DOHH2 (cell line): ENCODE data around the gene PRDM16.

Experiments
- EZH2phosphoT487 ChIP-seq: fragments of 200-600 bp; sonication (generic); IDR thresholded peaks from 2 replicates; pipeline ENCODE4 v1.6.1; 2017; ENCODE audit warnings: borderline replicate concordance, mild to moderate bottlenecking, antibody characterized with exemption, low read length, moderate library complexity, mixed read lengths
- TF ChIP-seq, protein P1 (sequence below): fragments of 200-600 bp; sonication (generic); IDR thresholded peaks from one replicate; pipeline ENCODE4 v1.5.1; 2014; ENCODE audit warnings: antibody characterized with exemption, mild to moderate bottlenecking, low read depth, low read length; ENCODE audit not compliant: poor library complexity, severe bottlenecking

DNA sequence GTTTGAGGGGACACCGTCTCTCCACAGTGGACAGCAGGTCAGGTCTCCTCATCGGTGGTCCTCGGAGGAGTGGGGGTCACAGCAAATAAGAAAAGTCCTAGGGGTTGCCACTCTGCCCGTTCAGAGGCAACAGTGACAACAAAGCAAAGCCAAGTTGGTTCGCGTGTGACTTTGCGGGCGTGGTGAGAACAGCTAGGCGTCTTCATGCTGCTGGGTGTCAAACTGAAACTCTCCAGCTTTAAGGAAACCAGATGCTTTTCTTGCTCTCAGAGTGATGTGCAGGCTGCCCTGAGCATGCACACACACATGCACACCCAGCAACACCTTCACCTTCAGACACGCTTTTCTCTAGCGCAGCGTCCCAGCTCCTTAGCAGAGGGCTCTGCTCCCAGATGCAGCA is 315.4 kb downstream of the PRDM16 start:
- TF ChIP-seq, protein P1, sequence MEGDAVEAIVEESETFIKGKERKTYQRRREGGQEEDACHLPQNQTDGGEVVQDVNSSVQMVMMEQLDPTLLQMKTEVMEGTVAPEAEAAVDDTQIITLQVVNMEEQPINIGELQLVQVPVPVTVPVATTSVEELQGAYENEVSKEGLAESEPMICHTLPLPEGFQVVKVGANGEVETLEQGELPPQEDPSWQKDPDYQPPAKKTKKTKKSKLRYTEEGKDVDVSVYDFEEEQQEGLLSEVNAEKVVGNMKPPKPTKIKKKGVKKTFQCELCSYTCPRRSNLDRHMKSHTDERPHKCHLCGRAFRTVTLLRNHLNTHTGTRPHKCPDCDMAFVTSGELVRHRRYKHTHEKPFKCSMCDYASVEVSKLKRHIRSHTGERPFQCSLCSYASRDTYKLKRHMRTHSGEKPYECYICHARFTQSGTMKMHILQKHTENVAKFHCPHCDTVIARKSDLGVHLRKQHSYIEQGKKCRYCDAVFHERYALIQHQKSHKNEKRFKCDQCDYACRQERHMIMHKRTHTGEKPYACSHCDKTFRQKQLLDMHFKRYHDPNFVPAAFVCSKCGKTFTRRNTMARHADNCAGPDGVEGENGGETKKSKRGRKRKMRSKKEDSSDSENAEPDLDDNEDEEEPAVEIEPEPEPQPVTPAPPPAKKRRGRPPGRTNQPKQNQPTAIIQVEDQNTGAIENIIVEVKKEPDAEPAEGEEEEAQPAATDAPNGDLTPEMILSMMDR = no peak
- TF ChIP-seq EZH2phosphoT487 = no peak
